ENCODE measurements around the gene RBM47.

GRCh38 chr4:40506066-40506465 lies 123.6 kb downstream of the RBM47 start:
- no peak for TF ChIP-seq POLR2A (IDR thresholded peaks at IDR 0.05; ENCODE audit: low read depth, low read length)
- TF ChIP-seq POLR2AphosphoS5 (IDR thresholded peaks at IDR 0.05; ENCODE audit: low read depth, low read length) = no peak
- TF ChIP-seq TAF1 (IDR thresholded peaks at IDR 0.05; ENCODE audit: borderline replicate concordance, low read depth, low read length) = no peak
